ENCODE data around the gene HOXB6. TPM values are rescaled to one million over a fixed set of nuclear protein-coding genes. Genes with fewer than 3 reads are reported as not detected.
A peak's percentile ranks its signal among the peaks of the same experiment; 100 is the strongest.

The HOXB6 gene
- total and polyA plus RNA-seq, 3 donors from 2014 or later = 2.0 to 4.3 (median 3.0) TPM

DNA sequence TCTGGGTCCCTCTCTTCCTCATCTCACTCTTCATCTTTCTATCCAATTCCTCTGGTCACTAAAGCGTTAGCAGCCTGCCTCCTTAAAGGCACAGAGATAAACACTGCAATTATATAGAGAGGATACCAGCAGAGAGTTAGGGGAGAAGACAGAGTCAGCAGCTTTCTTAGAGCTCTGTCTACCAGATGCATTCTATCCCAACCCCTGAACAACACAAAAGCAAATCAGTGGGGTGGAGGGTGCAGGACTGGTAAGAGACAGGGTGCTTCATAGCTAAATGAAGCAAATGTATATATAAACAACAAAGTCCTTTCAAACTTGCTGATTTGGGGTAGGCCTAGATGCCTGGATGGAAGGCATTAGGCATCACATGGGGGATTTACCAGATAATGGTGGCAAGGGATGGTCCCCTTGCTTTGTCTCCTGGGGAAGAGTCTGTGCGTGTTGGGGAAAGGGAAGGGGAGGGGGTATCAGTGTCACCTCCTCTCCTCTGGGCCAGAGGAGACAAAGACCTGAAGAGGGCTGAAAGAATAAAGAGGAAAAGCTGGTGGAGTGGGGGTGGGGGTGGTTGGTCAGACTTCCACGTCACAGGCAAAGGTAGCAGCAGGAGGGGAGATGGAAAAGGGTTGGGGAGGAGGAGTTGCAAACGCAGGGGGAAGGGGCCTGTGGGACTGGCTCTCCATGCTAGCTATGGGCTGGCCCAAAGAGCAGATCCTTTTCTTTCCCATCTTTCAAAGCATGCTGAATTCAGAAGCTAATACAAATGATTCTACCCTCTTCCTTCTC lies 38.7 kb downstream of the HOXB6 start:
- Histone ChIP-seq H3K27ac (no peak overlapping the region), H3K9me3 (no peaks in the 10 kb centered on the region), H3K36me3 (ENCODE audit: low read depth, missing control alignments) (no peaks in the 10 kb centered on the region), H3K4me1 (no peaks in the 10 kb centered on the region), H3K4me3 (no peak overlapping the region), H3K27me3 (no peaks in the 10 kb centered on the region)
- intact Hi-C loops (cut with DNase I; ENCODE audit: low total_unique reads) = no loop called here
- no peak for DNase-seq
- WGBS, 2 donors = 67 to 70% methylated on average over 4 of the region's 4 CpGs
- no peak for TF ChIP-seq POLR2A (IDR thresholded peaks at IDR 0.05)
- TF ChIP-seq CTCF (IDR thresholded peaks at IDR 0.05) = no peak

DNA sequence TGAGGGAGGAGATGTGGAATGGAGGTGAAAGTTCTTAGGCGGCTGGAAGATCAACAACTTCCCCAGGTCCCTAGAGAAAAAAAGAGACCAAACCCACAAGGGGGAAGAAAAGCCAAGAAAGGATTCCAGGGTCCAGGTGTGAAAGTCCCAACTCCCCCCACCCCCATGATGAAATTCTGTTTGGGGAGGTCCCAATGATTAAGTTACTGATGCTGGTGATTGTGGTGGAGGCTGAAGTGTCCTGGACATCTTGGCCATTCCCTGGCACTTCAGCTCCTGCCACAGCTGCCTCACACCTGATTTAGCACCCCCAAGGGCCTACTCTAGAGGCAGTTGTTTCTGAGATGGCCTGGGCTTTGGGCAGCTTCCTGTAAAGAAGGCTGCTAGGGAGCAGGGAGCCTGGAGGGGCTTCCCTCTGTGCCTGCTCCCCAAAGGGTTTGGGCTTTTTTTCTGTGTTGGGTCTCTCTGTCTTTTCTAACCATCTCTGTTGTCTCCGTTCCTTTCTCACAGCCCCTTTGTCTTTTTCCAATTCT lies 39.7 kb downstream of the HOXB6 start:
- H3K4me3 ChIP-seq = no peak overlapping the region
- intact Hi-C loops (cut with DNase I; ENCODE audit: low total_unique reads) = no loop called here
- H3K36me3 ChIP-seq (ENCODE audit: low read depth, missing control alignments) = no peaks in the 10 kb centered on the region
- H3K27me3 ChIP-seq = no peaks in the 10 kb centered on the region
- no peaks in the 10 kb centered on the region for H3K4me1 ChIP-seq
- DNase-seq = no peak
- H3K27ac ChIP-seq = no peak overlapping the region
- TF ChIP-seq CTCF (IDR thresholded peaks at IDR 0.05) = no peak
- no peak for TF ChIP-seq POLR2A (IDR thresholded peaks at IDR 0.05)
- WGBS, 2 donors = 38 to 43% methylated on average over 2 of the region's 2 CpGs
- H3K9me3 ChIP-seq = no peaks in the 10 kb centered on the region

GRCh38 chr17:48564188-48565021 lies 40.4 kb downstream of the HOXB6 start:
- no peak overlapping the region for H3K27ac ChIP-seq
- DNase-seq = no peak
- H3K27me3 ChIP-seq = no peaks in the 10 kb centered on the region
- H3K4me1 ChIP-seq = no peaks in the 10 kb centered on the region
- no peaks in the 10 kb centered on the region for H3K36me3 ChIP-seq (ENCODE audit: low read depth, missing control alignments)
- intact Hi-C loops (cut with DNase I; ENCODE audit: low total_unique reads) = no loop called here
- H3K9me3 ChIP-seq = no peaks in the 10 kb centered on the region
- WGBS, 2 donors = 3 to 6% methylated on average over 23 to 54 of the region's 73 CpGs
- no peak for TF ChIP-seq POLR2A (IDR thresholded peaks at IDR 0.05)
- TF ChIP-seq CTCF (IDR thresholded peaks at IDR 0.05) = no peak
- peak overlapping the region; percentile 39 to 50 for H3K4me3 ChIP-seq

- Histone ChIP-seq H3K4me1 (no peaks in the 10 kb centered on the region), H3K9me3 (no peaks in the 10 kb centered on the region), H3K27ac (no peak overlapping the region), H3K27me3 (no peaks in the 10 kb centered on the region), H3K4me3 (peak overlapping the region; percentile 39 to 50), H3K36me3 (ENCODE audit: low read depth, missing control alignments) (no peaks in the 10 kb centered on the region)
- no peak for DNase-seq
- no peak for TF ChIP-seq CTCF (IDR thresholded peaks at IDR 0.05)
- TF ChIP-seq POLR2A (IDR thresholded peaks at IDR 0.05) = no peak
- intact Hi-C loops (cut with DNase I; ENCODE audit: low total_unique reads) = no loop called here
- 11 to 18% methylated on average over 10 of the region's 10 CpGs for WGBS, 2 donors
Observed at GRCh38 chr17:48563867-48564187, 41.0 kb downstream of the HOXB6 start.

Data from testis (tissue), 3 donors.